HepG2 (cell line): ENCODE data around the gene TFB1M. TPM values are rescaled to one million over a fixed set of nuclear protein-coding genes. Genes with fewer than 3 reads are reported as not detected.

Experiments used
- AGO2 ChIP-seq: fragments of 200-400 bp; formaldehyde crosslinking; optimal IDR thresholded peaks from 2 replicates; pipeline ENCODE3; 2017; ENCODE audit warnings: mild to moderate bottlenecking, low read depth, low read length, moderate library complexity
- ATF7-NPFF ChIP-seq: sonication (generic); formaldehyde crosslinking; IDR thresholded peaks from 2 replicates; pipeline ENCODE4 v1.8.1; 2023; ENCODE audit warnings: mild to moderate bottlenecking, low read depth, missing genetic modification reagents, moderate library complexity
- CAMTA2 ChIP-seq: sonication (generic); formaldehyde crosslinking; IDR thresholded peaks from 2 replicates; pipeline ENCODE4 v1.4.0; 2020; ENCODE audit warnings: mild to moderate bottlenecking, missing genetic modification reagents, borderline replicate concordance
- ELF1 ChIP-seq: sonication (generic); formaldehyde crosslinking; IDR thresholded peaks from 2 replicates; pipeline ENCODE4 v1.4.0; 2020; ENCODE audit warnings: missing genetic modification reagents
- EP300 ChIP-seq, 3 experiments: sonication (generic) in 1 of 3; formaldehyde crosslinking in 1 of 3; IDR thresholded peaks; 2 replicates each; pipeline versions ENCODE4 v1.5.1 to v1.6.1; 2011 to 2020; ENCODE audit warnings: low read depth in 2 of 3, low read length in 2 of 3, borderline replicate concordance in 1 of 3, improper control_type of control experiment in 1 of 3, mild to moderate bottlenecking in 1 of 3, missing genetic modification reagents in 1 of 3, moderate library complexity in 1 of 3
- EZH2 ChIP-seq: conservative IDR thresholded peaks from 2 replicates; pipeline ENCODE4 v1.6.1; 2012; ENCODE audit warnings: mild to moderate bottlenecking, low read depth, low read length, moderate library complexity
- FOSL1 ChIP-seq: sonication (generic); formaldehyde crosslinking; IDR thresholded peaks from 2 replicates; pipeline ENCODE4 v1.9.0; 2021; ENCODE audit warnings: missing genetic modification reagents, borderline replicate concordance
- HINFP ChIP-seq: sonication (generic); formaldehyde crosslinking; IDR thresholded peaks from 2 replicates; pipeline ENCODE4 v1.4.0; 2020; ENCODE audit warnings: low read depth, mild to moderate bottlenecking, missing genetic modification reagents
- JDP2 ChIP-seq: sonication (generic); formaldehyde crosslinking; IDR thresholded peaks from 2 replicates; pipeline ENCODE4 v1.8.1; 2022; ENCODE audit warnings: missing genetic modification reagents, borderline replicate concordance
- RBM22 ChIP-seq: fragments of 200-400 bp; formaldehyde crosslinking; optimal IDR thresholded peaks from 2 replicates; pipeline ENCODE3; 2017; ENCODE audit warnings: mild to moderate bottlenecking, low read length, moderate library complexity
- SCMH1 ChIP-seq: sonication (generic); formaldehyde crosslinking; IDR thresholded peaks from 2 replicates; pipeline ENCODE4 v1.9.0; 2021; ENCODE audit warnings: missing genetic modification reagents, mild to moderate bottlenecking, borderline replicate concordance
- TBX3 ChIP-seq: fragments of 450-650 bp; IDR thresholded peaks from 2 replicates; pipeline ENCODE4 v1.6.1; 2017; ENCODE audit warnings: antibody characterized with exemption, mild to moderate bottlenecking, inconsistent platforms, borderline replicate concordance
- TGIF2 ChIP-seq: IDR thresholded peaks from 2 replicates; pipeline ENCODE4 v1.6.1; 2016; ENCODE audit warnings: control low read depth, missing compliant biosample characterization
- ZBTB20 ChIP-seq: sonication (generic); formaldehyde crosslinking; IDR thresholded peaks from 2 replicates; pipeline ENCODE4 v1.8.1; 2023; ENCODE audit warnings: missing genetic modification reagents, low read depth, mild to moderate bottlenecking, borderline replicate concordance
- ZC3H4 ChIP-seq: sonication (generic); formaldehyde crosslinking; IDR thresholded peaks from 2 replicates; pipeline ENCODE4 v1.4.0; 2020; ENCODE audit warnings: missing genetic modification reagents, borderline replicate concordance
- ZMAT5 ChIP-seq: sonication (generic); formaldehyde crosslinking; IDR thresholded peaks from 2 replicates; pipeline ENCODE4 v1.5.0; 2020; ENCODE audit warnings: mild to moderate bottlenecking, low read depth, missing genetic modification reagents, borderline replicate concordance
- ZNF234 ChIP-seq: sonication (generic); formaldehyde crosslinking; conservative IDR thresholded peaks from 2 replicates; pipeline ENCODE4 v1.5.1; 2020; ENCODE audit warnings: mild to moderate bottlenecking, missing genetic modification reagents
- ZNF432 ChIP-seq: sonication (generic); formaldehyde crosslinking; IDR thresholded peaks from 2 replicates; pipeline ENCODE4 v1.5.0; 2020; ENCODE audit warnings: missing genetic modification reagents, mild to moderate bottlenecking, borderline replicate concordance
- ZNF558 ChIP-seq: sonication (generic); formaldehyde crosslinking; IDR thresholded peaks from 2 replicates; pipeline ENCODE4 v1.9.0; 2022; ENCODE audit warnings: mild to moderate bottlenecking, missing genetic modification reagents, borderline replicate concordance
- polyA plus RNA-seq, 8 experiments: library from polyadenylated mRNA; depleted of rRNA in 3 of 8; stranded (reverse) in 7 of 8; unstranded in 1 of 8; fragments of >200 nt; fragmentation: Illumina TruSeq in 4 of 8; extraction: Trizol in 4 of 8; gene quantifications; 2 replicates each; pipeline versions ENCODE4 v1.2.1 to v1.2.3, GENCODE V29; 2011 to 2016; ENCODE audit warnings: low read depth in 4 of 8, missing spikeins in 1 of 8, mixed read lengths in 1 of 8; ENCODE audit not compliant: insufficient read depth in 1 of 8
- total RNA-seq, 5 experiments: library from RNA; depleted of rRNA; stranded (reverse); fragments of >200 nt; fragmentation: Illumina TruSeq; extraction: Trizol; gene quantifications; 2 replicates each; pipeline ENCODE4 v1.2.3, GENCODE V29; 2016; ENCODE audit warnings: low read depth in 1 of 5
- TF ChIP-seq, protein P1 (sequence below): sonication (generic); formaldehyde crosslinking; IDR thresholded peaks from 2 replicates; pipeline ENCODE4 v1.5.0; 2020; ENCODE audit warnings: mild to moderate bottlenecking, missing genetic modification reagents
- TF ChIP-seq, protein P2 (sequence below): sonication (generic); formaldehyde crosslinking; IDR thresholded peaks from 2 replicates; pipeline ENCODE4 v1.4.0; 2020; ENCODE audit warnings: low read depth, missing genetic modification reagents

Gene TFB1M
- total and polyA plus RNA-seq, 2 of the 13 experiments (the other 11 are each of a cell fraction or from before 2014, with no cell fraction given), result 91.4 to 122 TPM

DNA sequence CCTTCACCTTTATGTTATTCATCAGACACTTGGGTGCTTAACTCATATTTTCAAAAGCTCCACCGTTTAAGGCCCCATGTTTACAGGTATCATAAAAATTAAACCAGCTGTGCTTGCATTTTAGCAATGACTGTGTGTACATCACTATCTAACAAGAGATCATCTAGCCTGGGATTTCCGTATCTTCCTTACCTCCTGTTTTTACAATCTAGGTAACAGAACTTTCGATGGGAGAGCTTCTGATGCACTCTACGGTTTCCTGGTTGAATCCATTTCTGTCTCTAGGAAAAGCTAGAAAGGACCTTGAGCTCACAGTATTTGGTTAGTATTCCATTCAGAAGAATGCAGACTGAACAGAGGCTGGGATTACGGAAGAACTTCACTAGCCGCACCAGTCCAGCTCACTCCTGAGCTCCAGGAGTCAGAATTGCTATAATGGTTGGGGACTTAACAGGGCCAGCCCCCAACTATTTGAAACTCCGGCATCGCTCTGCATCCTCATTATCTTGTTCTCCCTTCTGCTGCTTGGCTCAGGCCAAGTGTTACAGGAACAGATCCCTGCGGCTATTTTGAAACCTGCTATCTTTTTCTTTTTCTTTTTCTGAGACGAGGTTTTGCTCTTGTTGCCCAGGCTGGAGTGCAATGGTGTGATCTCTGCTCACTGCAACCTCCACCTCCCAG, 63.4 kb downstream of the TFB1M start (continued):
- no peak for TF ChIP-seq EP300 (IDR thresholded peaks at IDR 0.05; ENCODE audit: low read depth in 2 of 2, low read length in 2 of 2)
- TF ChIP-seq EP300 (CRISPR knock-in tag; IDR thresholded peaks at IDR 0.05; ENCODE audit: borderline replicate concordance), result no peak
- TF ChIP-seq ATF7-NPFF, result 0 out of 2 replicates have a peak, but pooled peaks have one; percentile 40
- TF ChIP-seq SCMH1 (CRISPR knock-in tag), result no peak
- TF ChIP-seq ZC3H4 (CRISPR knock-in tag), result no peak
- no peak for TF ChIP-seq ZNF234 (CRISPR knock-in tag)
- TF ChIP-seq, protein P1, sequence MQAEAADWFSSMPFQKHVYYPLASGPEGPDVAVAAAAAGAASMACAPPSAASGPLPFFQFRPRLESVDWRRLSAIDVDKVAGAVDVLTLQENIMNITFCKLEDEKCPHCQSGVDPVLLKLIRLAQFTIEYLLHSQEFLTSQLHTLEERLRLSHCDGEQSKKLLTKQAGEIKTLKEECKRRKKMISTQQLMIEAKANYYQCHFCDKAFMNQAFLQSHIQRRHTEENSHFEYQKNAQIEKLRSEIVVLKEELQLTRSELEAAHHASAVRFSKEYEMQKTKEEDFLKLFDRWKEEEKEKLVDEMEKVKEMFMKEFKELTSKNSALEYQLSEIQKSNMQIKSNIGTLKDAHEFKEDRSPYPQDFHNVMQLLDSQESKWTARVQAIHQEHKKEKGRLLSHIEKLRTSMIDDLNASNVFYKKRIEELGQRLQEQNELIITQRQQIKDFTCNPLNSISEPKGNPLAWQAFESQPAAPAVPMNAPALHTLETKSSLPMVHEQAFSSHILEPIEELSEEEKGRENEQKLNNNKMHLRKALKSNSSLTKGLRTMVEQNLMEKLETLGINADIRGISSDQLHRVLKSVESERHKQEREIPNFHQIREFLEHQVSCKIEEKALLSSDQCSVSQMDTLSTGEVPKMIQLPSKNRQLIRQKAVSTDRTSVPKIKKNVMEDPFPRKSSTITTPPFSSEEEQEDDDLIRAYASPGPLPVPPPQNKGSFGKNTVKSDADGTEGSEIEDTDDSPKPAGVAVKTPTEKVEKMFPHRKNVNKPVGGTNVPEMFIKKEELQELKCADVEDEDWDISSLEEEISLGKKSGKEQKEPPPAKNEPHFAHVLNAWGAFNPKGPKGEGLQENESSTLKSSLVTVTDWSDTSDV (CRISPR knock-in tag), result no peak
- TF ChIP-seq RBM22, result peak; percentile 94
- TF ChIP-seq EZH2, result no peak
- TF ChIP-seq, protein P2, sequence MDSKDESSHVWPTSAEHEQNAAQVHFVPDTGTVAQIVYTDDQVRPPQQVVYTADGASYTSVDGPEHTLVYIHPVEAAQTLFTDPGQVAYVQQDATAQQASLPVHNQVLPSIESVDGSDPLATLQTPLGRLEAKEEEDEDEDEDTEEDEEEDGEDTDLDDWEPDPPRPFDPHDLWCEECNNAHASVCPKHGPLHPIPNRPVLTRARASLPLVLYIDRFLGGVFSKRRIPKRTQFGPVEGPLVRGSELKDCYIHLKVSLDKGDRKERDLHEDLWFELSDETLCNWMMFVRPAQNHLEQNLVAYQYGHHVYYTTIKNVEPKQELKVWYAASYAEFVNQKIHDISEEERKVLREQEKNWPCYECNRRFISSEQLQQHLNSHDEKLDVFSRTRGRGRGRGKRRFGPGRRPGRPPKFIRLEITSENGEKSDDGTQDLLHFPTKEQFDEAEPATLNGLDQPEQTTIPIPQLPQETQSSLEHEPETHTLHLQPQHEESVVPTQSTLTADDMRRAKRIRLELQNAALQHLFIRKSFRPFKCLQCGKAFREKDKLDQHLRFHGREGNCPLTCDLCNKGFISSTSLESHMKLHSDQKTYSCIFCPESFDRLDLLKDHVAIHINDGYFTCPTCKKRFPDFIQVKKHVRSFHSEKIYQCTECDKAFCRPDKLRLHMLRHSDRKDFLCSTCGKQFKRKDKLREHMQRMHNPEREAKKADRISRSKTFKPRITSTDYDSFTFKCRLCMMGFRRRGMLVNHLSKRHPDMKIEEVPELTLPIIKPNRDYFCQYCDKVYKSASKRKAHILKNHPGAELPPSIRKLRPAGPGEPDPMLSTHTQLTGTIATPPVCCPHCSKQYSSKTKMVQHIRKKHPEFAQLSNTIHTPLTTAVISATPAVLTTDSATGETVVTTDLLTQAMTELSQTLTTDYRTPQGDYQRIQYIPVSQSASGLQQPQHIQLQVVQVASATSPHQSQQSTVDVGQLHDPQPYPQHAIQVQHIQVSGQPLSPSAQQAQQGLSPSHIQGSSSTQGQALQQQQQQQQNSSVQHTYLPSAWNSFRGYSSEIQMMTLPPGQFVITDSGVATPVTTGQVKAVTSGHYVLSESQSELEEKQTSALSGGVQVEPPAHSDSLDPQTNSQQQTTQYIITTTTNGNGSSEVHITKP (CRISPR knock-in tag), result no peak
- TF ChIP-seq AGO2, result peak; percentile 28
- TF ChIP-seq HINFP (CRISPR knock-in tag), result no peak
- TF ChIP-seq ZNF432, result no peak
- no peak for TF ChIP-seq JDP2 (CRISPR knock-in tag)
- no peak for TF ChIP-seq TBX3
- no peak for TF ChIP-seq TGIF2 (CRISPR knock-in tag)
- TF ChIP-seq ELF1, result no peak
- TF ChIP-seq FOSL1 (CRISPR knock-in tag), result no peak
- no peak for TF ChIP-seq ZMAT5 (CRISPR knock-in tag)
- no peak for TF ChIP-seq CAMTA2 (CRISPR knock-in tag)
- no peak for TF ChIP-seq ZNF558 (CRISPR knock-in tag)
- TF ChIP-seq ZBTB20 (CRISPR knock-in tag), result no peak
